ENCODE data around the gene SLC35F3. TPM values are rescaled to one million over a fixed set of nuclear protein-coding genes. Genes with fewer than 3 reads are reported as not detected.

The SLC35F3 gene
- total RNA-seq, 4 donors from 2014 or later, result 0.82 TPM; not detected in 3

GRCh38 chr1:233938476-233938875 lies 34.0 kb downstream of the SLC35F3 start:
- TF ChIP-seq CTCF (IDR thresholded peaks at IDR 0.05 in 4 of 5, conservative IDR thresholded peaks at IDR 0.05 in 1 of 5) (no peak), POLR2A (IDR thresholded peaks at IDR 0.05) (no peak)
- Histone ChIP-seq H3K4me1 (no peaks in the 10 kb centered on the region), H3K27ac (no peak overlapping the region), H3K4me3 (no peak overlapping the region), H3K9me3 (no peaks in the 10 kb centered on the region), H3K27me3 (no peaks in the 10 kb centered on the region), H3K36me3 (no peaks in the 10 kb centered on the region)
- in situ Hi-C loops (cut with MboI; ENCODE audit: low sequenced_read_pairs in 4 of 4) (no loop called here), intact Hi-C loops (cut with DNase I; ENCODE audit: low total_unique reads) (no loop called here)
- no peak for ATAC-seq
- DNase-seq, result no peak

- intact Hi-C loops (cut with DNase I; ENCODE audit: low total_unique reads), result no loop called here
- ATAC-seq (no peak), DNase-seq (no peak)
- Histone ChIP-seq H3K36me3 (no peaks in the 10 kb centered on the region), H3K9me3 (no peaks in the 10 kb centered on the region), H3K4me1 (no peaks in the 10 kb centered on the region), H3K27me3 (no peaks in the 10 kb centered on the region), H3K27ac (no peak overlapping the region), H3K4me3 (no peak overlapping the region)
- TF ChIP-seq CTCF (IDR thresholded peaks at IDR 0.05 in 4 of 5, conservative IDR thresholded peaks at IDR 0.05 in 1 of 5), result no peak
- no peak for TF ChIP-seq POLR2A (IDR thresholded peaks at IDR 0.05)
- in situ Hi-C loops (cut with MboI; ENCODE audit: low sequenced_read_pairs in 4 of 4), result no loop called here
Observed at GRCh38 chr1:233939451-233939850, 35.0 kb downstream of the SLC35F3 start.

- DNase-seq, result no peak
- Histone ChIP-seq H3K4me1 (no peaks in the 10 kb centered on the region), H3K27me3 (no peaks in the 10 kb centered on the region), H3K36me3 (no peaks in the 10 kb centered on the region), H3K4me3 (no peak overlapping the region), H3K9me3 (no peaks in the 10 kb centered on the region), H3K27ac (no peak overlapping the region)
- no peak for TF ChIP-seq POLR2A (IDR thresholded peaks at IDR 0.05)
- no peak for TF ChIP-seq CTCF (IDR thresholded peaks at IDR 0.05 in 4 of 5, conservative IDR thresholded peaks at IDR 0.05 in 1 of 5)
- intact Hi-C loops (cut with DNase I; ENCODE audit: low total_unique reads), result no loop called here
- in situ Hi-C loops (cut with MboI; ENCODE audit: low sequenced_read_pairs in 4 of 4), result no loop called here
- no peak for ATAC-seq
Observed at GRCh38 chr1:233940908-233941307, 36.4 kb downstream of the SLC35F3 start.

- Histone ChIP-seq H3K4me3 (no peak overlapping the region), H3K9me3 (no peaks in the 10 kb centered on the region), H3K27me3 (no peaks in the 10 kb centered on the region), H3K36me3 (no peaks in the 10 kb centered on the region), H3K4me1 (no peaks in the 10 kb centered on the region), H3K27ac (no peak overlapping the region)
- no peak for TF ChIP-seq POLR2A (IDR thresholded peaks at IDR 0.05)
- TF ChIP-seq CTCF (IDR thresholded peaks at IDR 0.05 in 4 of 5, conservative IDR thresholded peaks at IDR 0.05 in 1 of 5), result no peak
- in situ Hi-C loops (cut with MboI; ENCODE audit: low sequenced_read_pairs in 4 of 4) (no loop called here), intact Hi-C loops (cut with DNase I; ENCODE audit: low total_unique reads) (no loop called here)
- DNase-seq (no peak), ATAC-seq (no peak)
Observed at GRCh38 chr1:233944601-233945000, 40.1 kb downstream of the SLC35F3 start.

GRCh38 chr1:233945573-233945972 lies 41.1 kb downstream of the SLC35F3 start:
- no peak for ATAC-seq
- Histone ChIP-seq H3K9me3 (no peaks in the 10 kb centered on the region), H3K36me3 (no peaks in the 10 kb centered on the region), H3K4me1 (no peaks in the 10 kb centered on the region), H3K27ac (no peak overlapping the region), H3K4me3 (no peak overlapping the region), H3K27me3 (no peaks in the 10 kb centered on the region)
- intact Hi-C loops (cut with DNase I; ENCODE audit: low total_unique reads), result no loop called here
- in situ Hi-C loops (cut with MboI; ENCODE audit: low sequenced_read_pairs in 4 of 4), result no loop called here
- TF ChIP-seq CTCF (IDR thresholded peaks at IDR 0.05 in 4 of 5, conservative IDR thresholded peaks at IDR 0.05 in 1 of 5), result no peak
- no peak for DNase-seq
